HepG2 (cell line): ENCODE measurements around the gene POMGNT2. TPM values are rescaled to one million over a fixed set of nuclear protein-coding genes. Genes with fewer than 3 reads are reported as not detected.

ENCODE experiments used
- ARID5B ChIP-seq: IDR thresholded peaks from 2 replicates; pipeline ENCODE4 v1.4.0; 2020; ENCODE audit warnings: mild to moderate bottlenecking, missing genetic modification reagents
- GATA4 ChIP-seq: sonication (generic); IDR thresholded peaks from 2 replicates; pipeline ENCODE4 v1.6.1; 2016; ENCODE audit warnings: antibody characterized with exemption, low read depth, borderline replicate concordance
- GFI1 ChIP-seq: sonication (generic); formaldehyde crosslinking; IDR thresholded peaks from 2 replicates; pipeline ENCODE4 v1.5.0; 2020; ENCODE audit warnings: missing genetic modification reagents, mild to moderate bottlenecking, borderline replicate concordance
- GTF2F1 ChIP-seq: fragments of 150-350 bp; IDR thresholded peaks from 2 replicates; pipeline ENCODE4 v1.6.1; 2014; ENCODE audit warnings: low read length
- NR2F2 ChIP-seq: IDR thresholded peaks from 2 replicates; pipeline ENCODE4 v1.6.1; 2012; ENCODE audit warnings: low read depth, inconsistent platforms, borderline replicate concordance
- NR2F6 ChIP-seq, 2 experiments: IDR thresholded peaks; 2 replicates each; pipeline ENCODE4 v1.6.1; 2016; ENCODE audit warnings: antibody characterized with exemption in 1 of 2, mild to moderate bottlenecking in 1 of 2
- PTBP1 ChIP-seq: fragments of 200-400 bp; formaldehyde crosslinking; IDR thresholded peaks from 2 replicates; pipeline ENCODE4 v1.6.1; 2018; ENCODE audit warnings: low read length, low read depth; ENCODE audit not compliant: poor library complexity, severe bottlenecking
- REXO4 ChIP-seq: sonication (generic); formaldehyde crosslinking; IDR thresholded peaks from 2 replicates; pipeline ENCODE4 v1.8.0; 2022; ENCODE audit warnings: missing genetic modification reagents, mild to moderate bottlenecking, borderline replicate concordance
- SALL2 ChIP-seq: sonication (generic); formaldehyde crosslinking; IDR thresholded peaks from 2 replicates; pipeline ENCODE4 v1.8.1; 2023; ENCODE audit warnings: mild to moderate bottlenecking, missing genetic modification reagents, inconsistent platforms
- SMAD1 ChIP-seq: sonication (generic); formaldehyde crosslinking; IDR thresholded peaks from 2 replicates; pipeline ENCODE4 v1.4.0; 2020; ENCODE audit warnings: missing genetic modification reagents, low read depth, mild to moderate bottlenecking, borderline replicate concordance
- SMAD3 ChIP-seq: sonication (generic); formaldehyde crosslinking; IDR thresholded peaks from 2 replicates; pipeline ENCODE4 v1.4.0; 2020; ENCODE audit warnings: missing genetic modification reagents
- TFE3 ChIP-seq: IDR thresholded peaks from 2 replicates; pipeline ENCODE4 v1.6.1; 2016
- ZBTB1 ChIP-seq: sonication (generic); formaldehyde crosslinking; IDR thresholded peaks from 2 replicates; pipeline ENCODE4 v1.4.0; 2020; ENCODE audit warnings: missing genetic modification reagents, borderline replicate concordance
- ZGPAT ChIP-seq: IDR thresholded peaks from 2 replicates; pipeline ENCODE4 v1.6.1; 2016; ENCODE audit warnings: mild to moderate bottlenecking
- ZNF598 ChIP-seq: sonication (generic); formaldehyde crosslinking; IDR thresholded peaks from 2 replicates; pipeline ENCODE4 v1.5.1; 2020; ENCODE audit warnings: mild to moderate bottlenecking, missing genetic modification reagents, borderline replicate concordance
- polyA plus RNA-seq, 8 experiments: library from polyadenylated mRNA; depleted of rRNA in 3 of 8; stranded (reverse) in 7 of 8; unstranded in 1 of 8; fragments of >200 nt; fragmentation: Illumina TruSeq in 4 of 8; extraction: Trizol in 4 of 8; gene quantifications; 2 replicates each; pipeline versions ENCODE4 v1.2.1 to v1.2.3, GENCODE V29; 2011 to 2016; ENCODE audit warnings: low read depth in 4 of 8, missing spikeins in 1 of 8, mixed read lengths in 1 of 8; ENCODE audit not compliant: insufficient read depth in 1 of 8
- total RNA-seq, 5 experiments: library from RNA; depleted of rRNA; stranded (reverse); fragments of >200 nt; fragmentation: Illumina TruSeq; extraction: Trizol; gene quantifications; 2 replicates each; pipeline ENCODE4 v1.2.3, GENCODE V29; 2016; ENCODE audit warnings: low read depth in 1 of 5
- TF ChIP-seq, protein P1 (sequence below): sonication (generic); formaldehyde crosslinking; IDR thresholded peaks from 2 replicates; pipeline ENCODE4 v1.4.0; 2020; ENCODE audit warnings: missing genetic modification reagents, borderline replicate concordance
- TF ChIP-seq, protein P2 (sequence below): sonication (generic); formaldehyde crosslinking; IDR thresholded peaks from 2 replicates; pipeline ENCODE4 v1.5.1; 2020; ENCODE audit warnings: missing genetic modification reagents, mild to moderate bottlenecking, borderline replicate concordance

POMGNT2 gene
- total and polyA plus RNA-seq, 2 of the 13 experiments (the other 11 are each of a cell fraction or from before 2014, with no cell fraction given) = 10.5 to 12.4 TPM

- peak; percentile 93 for TF ChIP-seq ARID5B (CRISPR knock-in tag)
- no peak for TF ChIP-seq REXO4 (CRISPR knock-in tag)
- no peak for TF ChIP-seq ZNF598
- peak; percentile 40; the same call in 1 of the 2 replicates for TF ChIP-seq ZGPAT (CRISPR knock-in tag)
- TF ChIP-seq NR2F2 = 0 out of 2 replicates have a peak, but pooled peaks have one; percentile 21
- TF ChIP-seq SMAD3 (CRISPR knock-in tag) = no peak
- TF ChIP-seq, protein P1, sequence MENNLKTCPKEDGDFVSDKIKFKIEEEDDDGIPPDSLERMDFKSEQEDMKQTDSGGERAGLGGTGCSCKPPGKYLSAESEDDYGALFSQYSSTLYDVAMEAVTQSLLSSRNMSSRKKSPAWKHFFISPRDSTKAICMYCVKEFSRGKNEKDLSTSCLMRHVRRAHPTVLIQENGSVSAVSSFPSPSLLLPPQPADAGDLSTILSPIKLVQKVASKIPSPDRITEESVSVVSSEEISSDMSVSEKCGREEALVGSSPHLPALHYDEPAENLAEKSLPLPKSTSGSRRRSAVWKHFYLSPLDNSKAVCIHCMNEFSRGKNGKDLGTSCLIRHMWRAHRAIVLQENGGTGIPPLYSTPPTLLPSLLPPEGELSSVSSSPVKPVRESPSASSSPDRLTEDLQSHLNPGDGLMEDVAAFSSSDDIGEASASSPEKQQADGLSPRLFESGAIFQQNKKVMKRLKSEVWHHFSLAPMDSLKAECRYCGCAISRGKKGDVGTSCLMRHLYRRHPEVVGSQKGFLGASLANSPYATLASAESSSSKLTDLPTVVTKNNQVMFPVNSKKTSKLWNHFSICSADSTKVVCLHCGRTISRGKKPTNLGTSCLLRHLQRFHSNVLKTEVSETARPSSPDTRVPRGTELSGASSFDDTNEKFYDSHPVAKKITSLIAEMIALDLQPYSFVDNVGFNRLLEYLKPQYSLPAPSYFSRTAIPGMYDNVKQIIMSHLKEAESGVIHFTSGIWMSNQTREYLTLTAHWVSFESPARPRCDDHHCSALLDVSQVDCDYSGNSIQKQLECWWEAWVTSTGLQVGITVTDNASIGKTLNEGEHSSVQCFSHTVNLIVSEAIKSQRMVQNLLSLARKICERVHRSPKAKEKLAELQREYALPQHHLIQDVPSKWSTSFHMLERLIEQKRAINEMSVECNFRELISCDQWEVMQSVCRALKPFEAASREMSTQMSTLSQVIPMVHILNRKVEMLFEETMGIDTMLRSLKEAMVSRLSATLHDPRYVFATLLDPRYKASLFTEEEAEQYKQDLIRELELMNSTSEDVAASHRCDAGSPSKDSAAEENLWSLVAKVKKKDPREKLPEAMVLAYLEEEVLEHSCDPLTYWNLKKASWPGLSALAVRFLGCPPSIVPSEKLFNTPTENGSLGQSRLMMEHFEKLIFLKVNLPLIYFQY = no peak
- TF ChIP-seq GTF2F1 = no peak
- TF ChIP-seq SALL2 (CRISPR knock-in tag) = no peak
- peak; percentile 66; the same call in 1 of the 2 replicates for TF ChIP-seq TFE3 (CRISPR knock-in tag)
- TF ChIP-seq ZBTB1 (CRISPR knock-in tag) = no peak
- no peak for TF ChIP-seq GATA4
- TF ChIP-seq GFI1 (CRISPR knock-in tag) = no peak
- TF ChIP-seq, protein P2, sequence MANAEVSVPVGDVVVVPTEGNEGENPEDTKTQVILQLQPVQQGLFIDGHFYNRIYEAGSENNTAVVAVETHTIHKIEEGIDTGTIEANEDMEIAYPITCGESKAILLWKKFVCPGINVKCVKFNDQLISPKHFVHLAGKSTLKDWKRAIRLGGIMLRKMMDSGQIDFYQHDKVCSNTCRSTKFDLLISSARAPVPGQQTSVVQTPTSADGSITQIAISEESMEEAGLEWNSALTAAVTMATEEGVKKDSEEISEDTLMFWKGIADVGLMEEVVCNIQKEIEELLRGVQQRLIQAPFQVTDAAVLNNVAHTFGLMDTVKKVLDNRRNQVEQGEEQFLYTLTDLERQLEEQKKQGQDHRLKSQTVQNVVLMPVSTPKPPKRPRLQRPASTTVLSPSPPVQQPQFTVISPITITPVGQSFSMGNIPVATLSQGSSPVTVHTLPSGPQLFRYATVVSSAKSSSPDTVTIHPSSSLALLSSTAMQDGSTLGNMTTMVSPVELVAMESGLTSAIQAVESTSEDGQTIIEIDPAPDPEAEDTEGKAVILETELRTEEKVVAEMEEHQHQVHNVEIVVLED (CRISPR knock-in tag) = no peak
- no peak for TF ChIP-seq PTBP1
- TF ChIP-seq SMAD1 (CRISPR knock-in tag) = no peak
- peak; percentile 35; the same call in 1 of the 2 replicates for TF ChIP-seq NR2F6 (IDR thresholded peaks at IDR 0.05)
- TF ChIP-seq NR2F6 (CRISPR knock-in tag; IDR thresholded peaks at IDR 0.05) = peak; percentile 74
Measured at GRCh38 chr3:43142472-43142871, 36.6 kb upstream of the POMGNT2 start (continued).
